ENCODE data around the gene PPFIA4. TPM values are rescaled to one million over a fixed set of nuclear protein-coding genes. Genes with fewer than 3 reads are reported as not detected.

Gene PPFIA4
- total RNA-seq, 1 experiment from 2014 or later: 0.83 TPM

GRCh38 chr1:203112475-203112874 is 86.2 kb downstream of the PPFIA4 start:
- no peak overlapping the region for H3K27ac Mint-ChIP-seq (ENCODE audit: unreplicated experiment)
- no peak overlapping the region for H3K4me3 Mint-ChIP-seq (ENCODE audit: low read depth, unreplicated experiment)
- intact Hi-C loops (cut with micrococcal nuclease; ENCODE audit: unreplicated experiment): no loop called here
- no peak for DNase-seq
- no TSS peak for BruUV-seq (replicated peaks)
- CTCF ChIA-PET: no interaction called here
- peaks cover 37% of the 10 kb centered on the region for H3K27me3 Mint-ChIP-seq (ENCODE audit: unreplicated experiment)
- H3K36me3 Mint-ChIP-seq (ENCODE audit: insufficient read depth, unreplicated experiment): no peaks in the 10 kb centered on the region
- TF ChIP-seq CTCF (IDR thresholded peaks at IDR 0.05; ENCODE audit: unreplicated experiment): no peak
- no peaks in the 10 kb centered on the region for H3K9me3 Mint-ChIP-seq (ENCODE audit: low read depth, unreplicated experiment)
- H3K4me1 Mint-ChIP-seq (ENCODE audit: low read depth, unreplicated experiment): no peaks in the 10 kb centered on the region

GRCh38 chr1:203113308-203113707 is 87.0 kb downstream of the PPFIA4 start:
- DNase-seq: no peak
- Mint-ChIP-seq H3K9me3 (ENCODE audit: low read depth, unreplicated experiment) (no peaks in the 10 kb centered on the region), H3K4me1 (ENCODE audit: low read depth, unreplicated experiment) (no peaks in the 10 kb centered on the region), H3K4me3 (ENCODE audit: low read depth, unreplicated experiment) (no peak overlapping the region), H3K36me3 (ENCODE audit: insufficient read depth, unreplicated experiment) (no peaks in the 10 kb centered on the region), H3K27me3 (ENCODE audit: unreplicated experiment) (peaks cover 29% of the 10 kb centered on the region), H3K27ac (ENCODE audit: unreplicated experiment) (no peak overlapping the region)
- BruUV-seq (replicated peaks): no TSS peak
- no peak for TF ChIP-seq CTCF (IDR thresholded peaks at IDR 0.05; ENCODE audit: unreplicated experiment)
- CTCF ChIA-PET: no interaction called here
- intact Hi-C loops (cut with micrococcal nuclease; ENCODE audit: unreplicated experiment): no loop called here

- no peaks in the 10 kb centered on the region for H3K4me1 Mint-ChIP-seq (ENCODE audit: low read depth, unreplicated experiment)
- no TSS peak for BruUV-seq (replicated peaks)
Measured at GRCh38 chr1:203114202-203114601, 87.9 kb downstream of the PPFIA4 start.

GRCh38 chr1:203116091-203116820 is 90.0 kb downstream of the PPFIA4 start:
- no TSS peak for BruUV-seq (replicated peaks)
- no peak for TF ChIP-seq CTCF (IDR thresholded peaks at IDR 0.05; ENCODE audit: unreplicated experiment)
- intact Hi-C loops (cut with micrococcal nuclease; ENCODE audit: unreplicated experiment): loop anchor here (5.0 kb wide), 1 partner anchor 151 kb away; no protein-coding TSS in a partner anchor
- Mint-ChIP-seq H3K27me3 (ENCODE audit: unreplicated experiment) (no peaks in the 10 kb centered on the region), H3K4me3 (ENCODE audit: low read depth, unreplicated experiment) (no peak overlapping the region), H3K9me3 (ENCODE audit: low read depth, unreplicated experiment) (no peaks in the 10 kb centered on the region), H3K4me1 (ENCODE audit: low read depth, unreplicated experiment) (no peaks in the 10 kb centered on the region), H3K36me3 (ENCODE audit: insufficient read depth, unreplicated experiment) (no peaks in the 10 kb centered on the region), H3K27ac (ENCODE audit: unreplicated experiment) (no peak overlapping the region)
- DNase-seq: no peak
- CTCF ChIA-PET: interaction anchor here (1.7 to 2.7 kb wide), 2 partner anchors 56 to 100 kb away, joined by 6 to 82 read pairs; no protein-coding TSS in a partner anchor

More at GRCh38 chr1:203114202-203114601, 87.9 kb downstream of the PPFIA4 start:
- Mint-ChIP-seq H3K36me3 (ENCODE audit: insufficient read depth, unreplicated experiment) (no peaks in the 10 kb centered on the region), H3K9me3 (ENCODE audit: low read depth, unreplicated experiment) (no peaks in the 10 kb centered on the region), H3K27me3 (ENCODE audit: unreplicated experiment) (peaks cover 20% of the 10 kb centered on the region), H3K27ac (ENCODE audit: unreplicated experiment) (no peak overlapping the region), H3K4me3 (ENCODE audit: low read depth, unreplicated experiment) (no peak overlapping the region)
- TF ChIP-seq CTCF (IDR thresholded peaks at IDR 0.05; ENCODE audit: unreplicated experiment): no peak
- CTCF ChIA-PET: no interaction called here
- DNase-seq: no peak
- intact Hi-C loops (cut with micrococcal nuclease; ENCODE audit: unreplicated experiment): no loop called here
